OCI-LY7 (cell line): Measurements from ENCODE around the gene TBC1D24. TPM values are rescaled to one million over a fixed set of nuclear protein-coding genes. Genes with fewer than 3 reads are reported as not detected.
A peak's percentile ranks its signal among the peaks of the same experiment; 100 is the strongest.

Experiments
- BruUV-seq: library from RNA; stranded (reverse); fragments of 400-500 nt; replicated peaks from 2 replicates; lab custom pipeline; 2021; lab: Mats Ljungman, UMichigan
- CTCF ChIA-PET: fragments of 300-600 bp; sonication (Branson Sonifier 250); formaldehyde crosslinking; loops from one replicate; lab custom pipeline; 2022; ENCODE audit warnings: antibody characterized with exemption; ENCODE audit not compliant: unreplicated experiment; lab: Charles Lee
- POLR2A ChIA-PET: fragments of 300-600 bp; sonication (Branson Sonifier 250); formaldehyde crosslinking; loops from one replicate; lab custom pipeline; 2022; ENCODE audit warnings: antibody characterized with exemption; lab: Charles Lee
- DNase-seq: peaks from one replicate; pipeline ENCODE4 v3.0.0-alpha.2; 2015; ENCODE audit warnings: low spot score
- H2AFZ ChIP-seq: fragments of 200-600 bp; sonication (generic), shearing (Covaris generic); 2 replicates; pipeline ENCODE4 v1.6.1; 2014; ENCODE audit warnings: mild to moderate bottlenecking, antibody characterized with exemption, low read length, moderate library complexity
- H3K27ac ChIP-seq: fragments of 200-600 bp; sonication (generic); 2 replicates; pipeline ENCODE4 v1.5.1; 2014; ENCODE audit warnings: mixed run types, low read depth, mild to moderate bottlenecking, moderate library complexity, low read length, inconsistent platforms; ENCODE audit not compliant: poor library complexity, severe bottlenecking
- H3K36me3 ChIP-seq: fragments of 200-600 bp; sonication (generic); 2 replicates; pipeline ENCODE4 v1.6.1; 2014; ENCODE audit warnings: mild to moderate bottlenecking, antibody characterized with exemption, low read length, moderate library complexity, mixed read lengths; ENCODE audit not compliant: insufficient read depth
- H3K4me1 ChIP-seq: fragments of 200-600 bp; sonication (generic); 2 replicates; pipeline ENCODE4 v1.5.1; 2014; ENCODE audit warnings: mild to moderate bottlenecking, low read length; ENCODE audit not compliant: insufficient read depth, poor library complexity, severe bottlenecking
- H3K4me2 ChIP-seq: fragments of 200-600 bp; sonication (generic); 2 replicates; pipeline ENCODE4 v1.6.1; 2014; ENCODE audit warnings: mild to moderate bottlenecking, low read length
- H3K4me3 ChIP-seq: fragments of 200-600 bp; sonication (generic); 2 replicates; pipeline ENCODE4 v1.5.1; 2014; ENCODE audit warnings: mild to moderate bottlenecking, low read depth, low read length; ENCODE audit not compliant: poor library complexity, severe bottlenecking
- H3K79me2 ChIP-seq: fragments of 200-600 bp; sonication (generic); 2 replicates; pipeline ENCODE4 v1.6.1; 2016; ENCODE audit warnings: low read depth, mild to moderate bottlenecking, low read length, moderate library complexity, mixed read lengths; ENCODE audit not compliant: insufficient read depth
- H3K9me2 ChIP-seq: fragments of 200-600 bp; sonication (generic); 2 replicates; pipeline ENCODE4 v1.6.1; 2016; ENCODE audit warnings: mild to moderate bottlenecking, low read length, mixed read lengths; ENCODE audit not compliant: insufficient read depth
- H3K9me3 ChIP-seq: fragments of 200-600 bp; sonication (generic); 2 replicates; pipeline ENCODE4 v1.6.1; 2014; ENCODE audit warnings: mild to moderate bottlenecking, mixed run types, low read length, mixed read lengths
- H4K20me1 ChIP-seq: fragments of 200-600 bp; sonication (generic); 2 replicates; pipeline ENCODE4 v1.6.1; 2014; ENCODE audit warnings: mild to moderate bottlenecking, antibody characterized with exemption, low read length, moderate library complexity, mixed read lengths; ENCODE audit not compliant: insufficient read depth
- EZH2phosphoT487 ChIP-seq: fragments of 200-600 bp; sonication (generic); IDR thresholded peaks from 2 replicates; pipeline ENCODE4 v1.6.1; 2018; ENCODE audit warnings: low read depth, borderline replicate concordance, mild to moderate bottlenecking, mixed run types, antibody characterized with exemption, low read length, moderate library complexity, mixed read lengths
- intact Hi-C: fragments of 100-400 bp; cut with micrococcal nuclease; formaldehyde crosslinking; loops from one replicate; pipeline ENCODE4 v1.10.0; 2022; ENCODE audit not compliant: unreplicated experiment
- total RNA-seq, 2 experiments: library from RNA; depleted of rRNA in 1 of 2; stranded (reverse); fragments of >200 nt in 1 of 2; shearing (Covaris generic) in 1 of 2; gene quantifications; 2 replicates each; pipeline ENCODE4 v1.2.3, GENCODE V29; 2014 to 2022
- TF ChIP-seq, protein P1 (sequence below): fragments of 200-600 bp; sonication (generic); conservative IDR thresholded peaks from 2 replicates; pipeline ENCODE4 v1.5.1; 2014; ENCODE audit warnings: mild to moderate bottlenecking, antibody characterized with exemption, low read length, moderate library complexity, mixed read lengths

Gene TBC1D24
- total RNA-seq, 2 experiments from 2014 or later, result 23.4 to 34.7 TPM

DNA sequence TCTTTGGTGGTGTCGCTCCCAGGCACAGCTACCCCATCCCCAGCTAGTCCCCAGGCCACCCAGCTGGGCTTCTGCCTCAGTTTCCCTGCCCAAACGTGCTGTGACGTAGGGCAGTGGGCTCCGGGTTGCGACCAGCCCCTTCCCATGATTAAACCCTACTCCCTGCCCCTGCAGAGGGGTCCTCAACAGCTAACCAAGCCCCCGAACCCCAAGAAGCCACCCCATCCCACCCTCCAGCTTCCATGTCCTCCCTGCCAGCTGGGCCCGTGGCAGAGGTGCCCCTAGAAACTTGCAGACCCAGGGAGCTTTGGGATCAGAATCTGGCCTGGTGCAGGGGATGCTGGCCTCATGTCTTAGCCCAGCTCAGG is 4.7 kb upstream of the TBC1D24 start:
- no TSS peak for BruUV-seq
- TF ChIP-seq EZH2phosphoT487, result no peak
- TF ChIP-seq, protein P1, sequence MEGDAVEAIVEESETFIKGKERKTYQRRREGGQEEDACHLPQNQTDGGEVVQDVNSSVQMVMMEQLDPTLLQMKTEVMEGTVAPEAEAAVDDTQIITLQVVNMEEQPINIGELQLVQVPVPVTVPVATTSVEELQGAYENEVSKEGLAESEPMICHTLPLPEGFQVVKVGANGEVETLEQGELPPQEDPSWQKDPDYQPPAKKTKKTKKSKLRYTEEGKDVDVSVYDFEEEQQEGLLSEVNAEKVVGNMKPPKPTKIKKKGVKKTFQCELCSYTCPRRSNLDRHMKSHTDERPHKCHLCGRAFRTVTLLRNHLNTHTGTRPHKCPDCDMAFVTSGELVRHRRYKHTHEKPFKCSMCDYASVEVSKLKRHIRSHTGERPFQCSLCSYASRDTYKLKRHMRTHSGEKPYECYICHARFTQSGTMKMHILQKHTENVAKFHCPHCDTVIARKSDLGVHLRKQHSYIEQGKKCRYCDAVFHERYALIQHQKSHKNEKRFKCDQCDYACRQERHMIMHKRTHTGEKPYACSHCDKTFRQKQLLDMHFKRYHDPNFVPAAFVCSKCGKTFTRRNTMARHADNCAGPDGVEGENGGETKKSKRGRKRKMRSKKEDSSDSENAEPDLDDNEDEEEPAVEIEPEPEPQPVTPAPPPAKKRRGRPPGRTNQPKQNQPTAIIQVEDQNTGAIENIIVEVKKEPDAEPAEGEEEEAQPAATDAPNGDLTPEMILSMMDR, result no peak
- no peaks in the 10 kb centered on the region for H3K9me3 ChIP-seq
- peak overlapping the region; percentile 60 for H3K4me3 ChIP-seq
- intact Hi-C loops, result no loop called here
- H2AFZ ChIP-seq, result no peak overlapping the region
- DNase-seq, result no peak
- H4K20me1 ChIP-seq, result no peaks in the 10 kb centered on the region
- no peaks in the 10 kb centered on the region for H3K9me2 ChIP-seq
- peaks cover 78% of the 10 kb centered on the region for H3K4me1 ChIP-seq
- H3K36me3 ChIP-seq, result peaks cover 2% of the 10 kb centered on the region; the same call in 1 of the 2 replicates
- POLR2A ChIA-PET, result interaction anchor here (1.0 to 1.9 kb wide), 2 partner anchors 11 to 31 kb away, joined by 3 to 11 read pairs; partner anchors contain the start of gene TEDC2
- CTCF ChIA-PET, result no interaction called here
- H3K4me2 ChIP-seq, result peak overlapping the region; percentile 91
- H3K79me2 ChIP-seq, result peaks cover 3% of the 10 kb centered on the region; the same call in 1 of the 2 replicates
- H3K27ac ChIP-seq, result peak overlapping the region; percentile 89

DNA sequence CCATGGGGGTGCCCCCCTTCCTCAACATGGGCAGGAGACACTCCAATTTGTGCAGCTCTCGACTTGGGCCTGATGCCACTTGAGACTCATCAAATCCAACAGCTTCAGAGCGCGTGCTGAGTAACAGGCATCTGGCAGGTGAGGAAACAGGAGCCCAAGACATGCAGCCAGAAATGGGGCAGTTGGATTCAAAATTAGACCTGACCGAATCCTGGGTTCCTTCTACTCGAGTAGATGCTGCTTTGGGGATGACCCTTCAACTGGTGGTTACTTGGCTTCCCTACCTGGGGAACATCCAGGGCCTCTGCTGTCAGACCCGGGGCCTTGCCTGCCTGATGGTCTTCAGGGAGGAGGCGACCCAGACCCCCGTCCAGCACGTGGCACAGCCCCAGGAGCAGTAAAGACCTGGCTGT is 4.3 kb upstream of the TBC1D24 start:
- peak overlapping the region; percentile 89 for H3K27ac ChIP-seq
- H3K4me1 ChIP-seq, result peaks cover 76% of the 10 kb centered on the region
- TF ChIP-seq, protein P1, result no peak
- no peak for TF ChIP-seq EZH2phosphoT487
- no peaks in the 10 kb centered on the region for H3K9me3 ChIP-seq
- H3K79me2 ChIP-seq, result peaks cover 3% of the 10 kb centered on the region; the same call in 1 of the 2 replicates
- H3K9me2 ChIP-seq, result no peaks in the 10 kb centered on the region
- H3K4me3 ChIP-seq, result peak overlapping the region; percentile 60
- peaks cover 2% of the 10 kb centered on the region; the same call in 1 of the 2 replicates for H3K36me3 ChIP-seq
- H3K4me2 ChIP-seq, result peak overlapping the region; percentile 91
- BruUV-seq, result no TSS peak
- CTCF ChIA-PET, result no interaction called here
- peak; percentile 67 for DNase-seq
- H2AFZ ChIP-seq, result no peak overlapping the region
- H4K20me1 ChIP-seq, result no peaks in the 10 kb centered on the region
- POLR2A ChIA-PET, result interaction anchor here (1.0 to 1.9 kb wide), 2 partner anchors 11 to 31 kb away, joined by 3 to 11 read pairs; partner anchors contain the start of gene TEDC2
- intact Hi-C loops, result no loop called here

DNA sequence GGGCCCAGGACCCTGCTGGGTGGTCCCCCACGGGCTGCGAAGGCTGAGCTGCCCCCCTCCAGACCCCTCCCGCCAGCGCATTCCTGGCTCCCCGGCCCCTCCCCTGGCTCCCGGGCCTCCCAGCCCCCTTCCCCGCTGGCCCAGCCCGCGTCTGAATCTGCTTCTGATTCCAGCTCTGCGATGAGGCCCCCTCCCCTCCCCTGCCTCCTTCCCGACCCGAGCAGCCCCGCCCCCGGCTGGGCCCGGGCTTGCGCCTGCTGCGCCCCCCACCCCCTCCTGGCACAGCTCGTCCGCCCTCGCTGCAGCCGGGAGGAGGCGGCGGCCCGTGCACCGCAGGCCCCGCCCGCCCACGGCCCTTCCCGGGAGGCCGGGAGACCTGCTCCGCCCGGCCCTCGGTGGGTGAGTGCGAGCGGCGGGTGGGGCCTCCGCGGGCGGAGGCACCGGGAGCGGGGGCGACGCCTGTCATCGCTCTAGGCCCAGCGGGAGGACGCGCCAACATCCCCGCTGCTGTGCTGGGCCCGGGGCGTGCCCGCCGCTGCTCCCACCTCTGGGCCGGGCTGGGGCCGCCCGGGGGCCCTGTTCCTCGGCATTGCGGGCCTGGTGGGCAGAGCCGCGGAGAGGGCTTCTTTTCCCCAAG is 3.8 kb upstream of the TBC1D24 start, which contains the start of gene NTN3:
TSS of gene NTN3 (plus strand) at position 282 of the 637 bp plus-strand sequence. CDS start 405 bp downstream, outside the sequence.
- TF ChIP-seq, protein P1, result no peak
- TF ChIP-seq EZH2phosphoT487, result no peak
- intact Hi-C loops, result no loop called here
- peak; percentile 62 for DNase-seq

More for the DNA sequence above, 3.8 kb upstream of the TBC1D24 start, which contains the start of gene NTN3:
- Histone ChIP-seq H3K9me3 (no peaks in the 10 kb centered on the region), H3K4me2 (peak within 1 kb of the TSS; percentile 91), H3K27ac (peak within 1 kb of the TSS; percentile 89), H2AFZ (no peak within 1 kb of the TSS), H3K4me3 (peak within 1 kb of the TSS; percentile 60), H3K4me1 (peaks cover 78% of the 10 kb centered on the region), H4K20me1 (peaks cover 5% of the 10 kb centered on the region; the same call in 1 of the 2 replicates), H3K79me2 (peaks cover 6% of the 10 kb centered on the region; the same call in 1 of the 2 replicates), H3K36me3 (no peaks in the 10 kb centered on the region), H3K9me2 (no peaks in the 10 kb centered on the region)
- ChIA-PET POLR2A (interaction anchor here (1.0 to 1.9 kb wide), 2 partner anchors 11 to 30 kb away, joined by 3 to 11 read pairs; partner anchors contain the start of gene TEDC2), CTCF (no interaction called here)
- no TSS peak for BruUV-seq
